LNCAP (cell line): ENCODE measurements around the gene SHROOM4.

Experiments
- TF ChIP-seq, protein P1 (sequence below): fragments of 450-650 bp; IDR thresholded peaks from 2 replicates; pipeline ENCODE4 v1.5.1; 2017; ENCODE audit warnings: mild to moderate bottlenecking

Gene SHROOM4

GRCh38 chrX:50813843-50814661 lies at the start of gene SHROOM4:
Gene SHROOM4 (minus strand): TSS chrX:50814194. CDS start chrX:50814018, 176 bp downstream.
- TF ChIP-seq, protein P1, sequence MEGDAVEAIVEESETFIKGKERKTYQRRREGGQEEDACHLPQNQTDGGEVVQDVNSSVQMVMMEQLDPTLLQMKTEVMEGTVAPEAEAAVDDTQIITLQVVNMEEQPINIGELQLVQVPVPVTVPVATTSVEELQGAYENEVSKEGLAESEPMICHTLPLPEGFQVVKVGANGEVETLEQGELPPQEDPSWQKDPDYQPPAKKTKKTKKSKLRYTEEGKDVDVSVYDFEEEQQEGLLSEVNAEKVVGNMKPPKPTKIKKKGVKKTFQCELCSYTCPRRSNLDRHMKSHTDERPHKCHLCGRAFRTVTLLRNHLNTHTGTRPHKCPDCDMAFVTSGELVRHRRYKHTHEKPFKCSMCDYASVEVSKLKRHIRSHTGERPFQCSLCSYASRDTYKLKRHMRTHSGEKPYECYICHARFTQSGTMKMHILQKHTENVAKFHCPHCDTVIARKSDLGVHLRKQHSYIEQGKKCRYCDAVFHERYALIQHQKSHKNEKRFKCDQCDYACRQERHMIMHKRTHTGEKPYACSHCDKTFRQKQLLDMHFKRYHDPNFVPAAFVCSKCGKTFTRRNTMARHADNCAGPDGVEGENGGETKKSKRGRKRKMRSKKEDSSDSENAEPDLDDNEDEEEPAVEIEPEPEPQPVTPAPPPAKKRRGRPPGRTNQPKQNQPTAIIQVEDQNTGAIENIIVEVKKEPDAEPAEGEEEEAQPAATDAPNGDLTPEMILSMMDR, result no peak

GRCh38 chrX:50863471-50863870 lies 49.5 kb upstream of the SHROOM4 start:
- TF ChIP-seq, protein P1, result no peak

DNA sequence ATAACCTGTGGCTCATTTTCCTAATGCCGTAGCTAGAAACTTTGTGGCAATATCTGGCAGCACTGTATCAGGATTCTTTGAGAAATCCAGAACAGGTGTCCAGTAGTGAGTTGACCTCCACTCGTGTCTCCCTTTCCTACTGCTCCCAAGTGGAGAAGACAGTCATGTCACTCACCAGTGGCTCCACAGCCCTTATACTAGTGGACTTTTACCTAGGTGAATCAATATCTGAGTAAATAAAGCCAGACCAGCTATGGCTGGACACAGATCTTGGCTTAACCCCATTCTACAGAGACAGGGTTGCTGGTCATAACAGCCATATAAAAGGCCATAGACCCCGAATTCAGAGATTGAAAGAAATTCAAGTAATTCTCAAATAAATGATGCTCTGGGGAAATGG lies 46.5 kb upstream of the SHROOM4 start:
- TF ChIP-seq, protein P1, result no peak

- TF ChIP-seq, protein P1, result no peak
These were observed 44.6 kb upstream of the SHROOM4 start for GRCh38 chrX:50858548-50858947.

- TF ChIP-seq, protein P1, result no peak
These were observed 39.4 kb upstream of the SHROOM4 start for GRCh38 chrX:50853399-50853798.

DNA sequence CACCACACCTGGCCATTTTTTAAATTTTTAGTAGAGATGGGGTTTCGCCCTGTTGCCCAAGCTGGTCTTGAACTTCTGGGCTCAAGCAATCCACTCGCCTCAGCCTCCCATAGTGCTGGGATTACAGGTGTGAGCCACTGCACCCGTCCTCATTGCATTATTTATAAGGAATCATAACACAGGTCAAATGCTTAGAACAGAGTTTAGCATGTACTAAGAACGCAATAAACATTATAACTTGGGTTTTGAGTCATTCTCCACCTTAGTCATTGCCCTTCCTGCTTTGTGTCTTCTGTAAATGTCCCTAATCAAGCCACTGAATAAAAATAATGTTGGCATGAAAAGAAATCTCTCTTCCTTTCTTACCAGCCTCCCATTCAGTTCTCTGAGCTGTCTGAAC lies 38.5 kb upstream of the SHROOM4 start:
- TF ChIP-seq, protein P1, result no peak

- TF ChIP-seq, protein P1, result no peak
These were observed 28.2 kb upstream of the SHROOM4 start for GRCh38 chrX:50842221-50842620.
